HG03103 (cell line): ENCODE results near the gene DTNBP1.
A peak's percentile ranks its signal among the peaks of the same experiment; 100 is the strongest.

Experiments used
- ATAC-seq: cut with Tn5 transposase; IDR thresholded peaks from one replicate; pipeline ENCODE4 v1.9.1; 2021; ENCODE audit warnings: low read depth; ENCODE audit not compliant: unreplicated experiment

The DTNBP1 gene

GRCh38 chr6:15626878-15627674 lies 35.8 kb downstream of the DTNBP1 start:
- no peak for ATAC-seq

- no peak for ATAC-seq
Measured at GRCh38 chr6:15626160-15626559, 36.7 kb downstream of the DTNBP1 start.

GRCh38 chr6:15623276-15624116 lies 39.3 kb downstream of the DTNBP1 start:
- no peak for ATAC-seq

- no peak for ATAC-seq
Measured at GRCh38 chr6:15622045-15622740, 40.6 kb downstream of the DTNBP1 start.

GRCh38 chr6:15621203-15622044 lies 41.4 kb downstream of the DTNBP1 start:
- peak; percentile 97 for ATAC-seq

GRCh38 chr6:15620611-15621010 lies 42.2 kb downstream of the DTNBP1 start:
- no peak for ATAC-seq

GRCh38 chr6:15619330-15619729 lies 43.5 kb downstream of the DTNBP1 start:
- no peak for ATAC-seq

- no peak for ATAC-seq
Measured at GRCh38 chr6:15618685-15619084, 44.1 kb downstream of the DTNBP1 start.

GRCh38 chr6:15616261-15616660 lies 46.6 kb downstream of the DTNBP1 start:
- ATAC-seq = no peak

GRCh38 chr6:15615802-15616201 lies 47.0 kb downstream of the DTNBP1 start:
- no peak for ATAC-seq

GRCh38 chr6:15614277-15614676 lies 48.6 kb downstream of the DTNBP1 start:
- ATAC-seq = no peak

GRCh38 chr6:15608396-15608795 lies 54.4 kb downstream of the DTNBP1 start:
- no peak for ATAC-seq

GRCh38 chr6:15607603-15608002 lies 55.2 kb downstream of the DTNBP1 start:
- no peak for ATAC-seq

- no peak for ATAC-seq
Measured at GRCh38 chr6:15606347-15606746, 56.5 kb downstream of the DTNBP1 start.

- ATAC-seq = no peak
Measured at GRCh38 chr6:15604843-15605242, 58.0 kb downstream of the DTNBP1 start.

GRCh38 chr6:15602154-15602553 lies 60.7 kb downstream of the DTNBP1 start:
- ATAC-seq = no peak

- ATAC-seq = no peak
Measured at GRCh38 chr6:15598273-15598798, 64.5 kb downstream of the DTNBP1 start.

- ATAC-seq = no peak
Measured at GRCh38 chr6:15596186-15596896, 66.5 kb downstream of the DTNBP1 start.

- no peak for ATAC-seq
Measured at GRCh38 chr6:15595461-15596173, 67.2 kb downstream of the DTNBP1 start.
